Right kidney (tissue), 1 donor: ENCODE measurements around the gene SDK2.
"Not testable (repeated sequence)": the region's sequence is repeated elsewhere in the genome, so short reads cannot be mapped to it uniquely, and the experiment has no call there.

Experiments used
- DNase-seq: peaks from one replicate; pipeline ENCODE4 v3.0.0-alpha.2; 2016

The SDK2 gene

GRCh38 chr17:73478334-73478733 is 165.9 kb downstream of the SDK2 start:
- no peak for DNase-seq

DNA sequence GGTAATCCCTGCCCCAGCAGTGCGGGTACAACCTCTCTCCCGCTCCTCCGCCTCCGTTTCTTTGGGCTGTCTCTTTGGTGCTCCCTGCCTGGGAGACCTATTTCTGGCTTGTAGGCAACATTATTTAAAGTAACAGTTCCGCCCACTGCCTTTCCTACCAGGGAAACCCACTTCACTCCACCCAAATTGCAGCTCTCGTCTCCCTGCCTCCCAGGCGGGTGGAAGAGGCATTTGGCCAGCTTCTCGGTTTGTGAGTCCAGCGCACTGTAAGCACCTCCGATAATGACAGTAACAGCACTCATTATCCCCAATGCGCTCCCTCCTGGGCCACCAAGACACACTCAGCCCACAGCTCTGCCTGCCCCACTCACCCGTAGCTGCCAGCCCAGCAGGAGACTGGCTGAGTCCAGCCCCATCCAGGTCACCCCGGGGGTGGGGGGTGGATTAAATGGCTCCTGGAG is 167.3 kb downstream of the SDK2 start:
- no peak for DNase-seq

DNA sequence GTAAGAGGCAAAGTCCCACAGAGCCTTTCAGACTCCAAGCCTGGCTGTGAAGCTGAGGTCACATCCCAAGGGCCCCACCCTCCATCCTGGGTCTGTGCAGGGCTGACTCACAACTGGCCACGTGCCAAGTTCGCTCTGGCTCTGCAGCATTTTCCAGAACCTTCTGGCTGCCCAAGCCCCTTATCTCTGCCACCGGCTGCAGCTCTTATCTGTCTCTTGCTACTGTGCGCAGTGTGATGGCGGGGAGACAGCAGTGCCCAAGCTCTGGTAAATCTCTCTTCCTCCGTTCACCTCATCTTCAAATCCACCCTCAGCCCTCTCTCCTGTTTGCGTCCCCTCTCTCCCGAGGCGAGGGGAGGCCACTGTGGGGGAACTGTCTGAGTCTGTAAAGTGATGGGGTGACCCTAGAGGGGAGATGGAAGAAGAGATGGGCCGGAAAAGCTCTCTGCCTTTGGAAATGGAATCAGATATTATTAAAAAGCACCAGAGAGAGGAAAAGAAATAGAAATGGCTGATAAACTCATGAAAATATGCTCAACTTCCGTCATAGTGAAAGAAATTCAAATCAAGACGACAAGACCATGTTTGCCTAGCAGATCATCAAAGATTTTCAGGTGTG is 169.8 kb downstream of the SDK2 start:
- DNase-seq, result no peak

GRCh38 chr17:73472715-73473114 is 171.5 kb downstream of the SDK2 start:
- DNase-seq, result not testable (repeated sequence)

DNA sequence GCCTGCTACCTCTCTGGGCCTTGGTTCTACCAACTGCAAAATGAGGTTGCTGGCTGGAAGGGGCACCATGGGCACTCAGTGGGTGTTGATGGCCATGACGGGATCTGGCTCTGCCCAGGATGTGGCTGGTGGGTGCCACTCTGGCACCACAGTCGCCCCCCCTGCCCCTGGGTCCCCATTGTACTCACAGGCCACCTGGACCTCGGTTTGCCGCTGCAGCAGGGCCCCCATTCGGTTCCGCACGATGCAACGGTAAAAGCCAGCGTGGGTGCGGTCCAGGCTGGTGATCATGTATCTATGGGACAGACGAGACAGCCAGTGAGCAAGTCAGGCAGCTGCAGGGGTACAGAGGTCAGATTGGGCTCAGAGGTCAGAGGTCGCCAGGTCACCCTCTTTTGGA is 172.3 kb downstream of the SDK2 start:
- no peak for DNase-seq

- no peak for DNase-seq
Observed at GRCh38 chr17:73470316-73470826, 173.9 kb downstream of the SDK2 start.

DNA sequence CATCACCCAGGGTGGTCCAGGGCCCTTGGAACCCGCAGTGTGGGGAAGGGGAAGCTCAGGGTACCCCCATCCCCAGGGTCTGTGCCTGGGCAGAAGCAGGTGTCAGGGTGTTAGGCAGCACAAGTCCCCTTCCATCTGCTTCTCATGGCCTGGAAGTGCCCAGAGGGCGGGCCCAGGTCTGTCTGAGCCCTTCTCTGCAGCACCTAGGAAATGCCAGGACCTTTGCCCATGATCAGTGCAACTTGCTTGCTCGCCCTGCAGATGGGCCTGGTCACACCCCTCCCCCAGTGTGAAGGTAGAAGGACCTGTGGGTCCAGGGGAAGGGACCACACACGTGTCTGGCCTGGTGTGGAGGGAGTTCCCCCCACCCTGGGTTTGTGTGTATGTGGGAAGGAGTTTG is 174.9 kb downstream of the SDK2 start:
- DNase-seq, result no peak

GRCh38 chr17:73468221-73468620 is 176.0 kb downstream of the SDK2 start:
- no peak for DNase-seq

DNA sequence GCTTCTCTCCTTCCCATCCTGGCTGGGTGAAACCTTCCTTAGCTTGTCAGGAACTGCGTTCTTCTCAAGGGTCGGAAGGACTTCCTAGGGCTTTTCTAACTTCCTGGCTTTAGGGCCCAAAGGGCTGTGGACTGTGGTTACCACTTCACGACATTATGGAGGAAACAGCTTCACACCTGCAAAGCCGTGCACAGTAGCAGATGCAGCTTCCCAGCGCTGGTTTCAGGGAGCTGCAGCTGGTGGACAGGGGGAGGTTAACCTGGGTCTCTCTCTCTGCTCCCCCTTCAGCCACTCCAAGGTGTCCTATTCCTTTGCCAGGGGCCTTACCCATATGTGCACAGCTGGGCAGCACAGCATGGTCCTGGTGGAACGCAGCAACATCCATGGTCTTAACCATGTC is 176.6 kb downstream of the SDK2 start:
- no peak for DNase-seq

- DNase-seq, result no peak
Observed at GRCh38 chr17:73466704-73467433, 177.4 kb downstream of the SDK2 start.

- DNase-seq, result no peak
Observed at GRCh38 chr17:73465953-73466230, 178.4 kb downstream of the SDK2 start.

DNA sequence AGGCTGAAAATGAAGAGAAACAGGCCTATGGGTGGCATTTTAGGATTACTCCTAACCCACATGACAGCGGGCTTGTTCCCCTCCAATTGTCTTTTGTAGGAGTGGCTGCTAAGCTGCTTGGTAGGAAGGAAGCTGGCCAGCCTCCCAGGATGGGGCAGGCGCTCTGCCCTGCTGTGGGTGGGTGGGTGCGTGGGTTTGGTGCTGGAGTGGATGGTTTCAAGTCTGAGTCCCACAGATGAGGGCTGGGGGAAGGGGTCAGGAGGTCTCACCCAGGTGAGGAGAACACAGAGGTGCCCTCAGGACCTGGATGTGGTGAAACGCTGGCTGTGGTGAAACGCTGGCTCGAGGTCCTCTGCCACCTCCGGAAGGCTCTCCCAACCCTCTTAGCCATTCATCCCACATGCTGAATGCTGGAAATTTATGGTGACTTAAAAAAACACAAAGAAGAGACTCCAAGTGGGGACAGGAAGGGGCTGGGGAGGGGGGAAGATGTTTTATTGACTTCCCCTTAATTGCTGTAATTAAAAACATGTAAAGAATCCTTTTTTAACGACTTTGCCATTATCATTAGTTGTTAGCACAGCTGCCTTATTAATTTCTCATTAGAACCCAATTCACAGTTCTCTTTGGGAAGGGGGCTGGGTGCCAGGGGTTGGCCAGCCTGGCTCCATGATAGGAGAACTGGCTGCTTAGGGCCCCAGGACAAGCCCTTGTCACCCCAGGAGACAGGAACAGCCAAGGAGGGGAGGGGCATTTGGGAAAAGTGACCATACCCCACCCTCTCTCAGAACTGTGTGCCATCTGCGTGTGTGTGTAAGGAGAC is 178.9 kb downstream of the SDK2 start:
- no peak for DNase-seq

DNA sequence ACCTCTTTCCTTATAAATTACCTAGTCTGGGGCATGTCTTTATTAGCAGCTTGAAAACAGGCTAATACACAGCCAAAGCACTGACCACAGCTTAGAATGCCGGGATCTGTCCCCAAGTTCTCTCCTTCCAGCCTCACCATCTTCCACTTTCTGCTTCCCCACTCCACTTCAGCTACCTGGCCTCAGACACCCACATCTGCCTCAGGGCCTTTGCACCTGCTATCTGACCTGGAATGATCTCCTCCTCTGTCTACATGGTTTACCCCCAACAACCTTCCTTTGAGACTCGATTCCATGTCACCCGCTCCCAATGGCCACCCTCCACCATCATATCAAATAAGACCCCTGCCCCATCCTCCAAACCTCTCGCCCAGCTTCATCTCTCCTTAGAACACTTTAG is 179.8 kb downstream of the SDK2 start:
- no peak for DNase-seq

GRCh38 chr17:73463821-73464220 is 180.4 kb downstream of the SDK2 start:
- no peak for DNase-seq

GRCh38 chr17:73462823-73463222 is 181.4 kb downstream of the SDK2 start:
- no peak for DNase-seq

- DNase-seq, result no peak
Observed at GRCh38 chr17:73459980-73460379, 184.3 kb downstream of the SDK2 start.

DNA sequence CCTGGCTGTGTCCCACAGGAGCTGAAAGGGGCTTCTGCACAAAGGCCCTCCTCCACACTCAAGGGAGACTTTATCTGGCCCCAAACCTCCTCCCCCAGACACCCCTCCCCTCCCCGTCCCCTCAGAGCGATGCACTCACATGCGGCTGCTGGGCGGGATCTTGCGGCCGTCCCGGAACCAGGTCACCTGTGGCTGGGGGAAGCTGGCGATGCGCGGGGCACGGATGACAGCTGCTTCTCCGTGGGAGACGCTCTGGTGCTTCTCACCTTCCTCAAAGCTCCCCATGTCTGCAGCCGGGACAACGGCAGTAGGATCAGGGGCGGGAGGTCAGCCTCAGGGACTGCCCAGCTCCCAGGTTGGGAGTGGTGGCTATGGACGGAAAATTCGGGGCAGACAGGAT is 188.5 kb downstream of the SDK2 start:
- no peak for DNase-seq

DNA sequence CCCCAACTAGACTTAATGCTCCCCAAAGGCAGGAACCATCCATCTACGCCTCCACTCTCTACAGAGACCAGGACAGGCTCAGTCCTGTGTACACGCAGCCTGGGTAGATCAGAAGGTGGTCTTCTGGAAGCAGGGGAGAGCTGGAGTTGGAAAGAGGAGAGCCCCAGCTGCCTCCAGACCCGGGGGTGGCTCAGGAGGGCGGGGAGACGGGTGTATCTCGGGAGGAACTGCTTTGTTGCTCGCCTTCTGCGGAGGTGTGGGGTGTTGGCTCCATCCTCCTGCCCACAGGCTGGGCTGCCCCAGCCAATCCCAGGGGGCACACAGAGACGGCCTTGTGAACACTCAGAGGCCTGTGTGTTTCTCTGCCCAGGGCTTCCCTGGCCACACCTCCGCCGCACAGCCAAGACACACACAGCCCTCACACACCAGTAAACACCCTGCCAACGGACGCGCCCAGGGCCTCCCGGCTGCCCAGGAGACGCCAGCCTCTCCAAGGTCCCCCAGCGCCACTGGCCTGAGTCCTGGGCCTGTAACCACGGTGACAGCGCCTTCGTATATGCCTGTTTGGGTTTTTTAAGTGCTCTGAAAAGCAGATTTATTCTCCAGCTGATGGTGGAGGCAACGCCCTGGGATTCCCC is 189.1 kb downstream of the SDK2 start:
- peak; percentile 27 for DNase-seq

DNA sequence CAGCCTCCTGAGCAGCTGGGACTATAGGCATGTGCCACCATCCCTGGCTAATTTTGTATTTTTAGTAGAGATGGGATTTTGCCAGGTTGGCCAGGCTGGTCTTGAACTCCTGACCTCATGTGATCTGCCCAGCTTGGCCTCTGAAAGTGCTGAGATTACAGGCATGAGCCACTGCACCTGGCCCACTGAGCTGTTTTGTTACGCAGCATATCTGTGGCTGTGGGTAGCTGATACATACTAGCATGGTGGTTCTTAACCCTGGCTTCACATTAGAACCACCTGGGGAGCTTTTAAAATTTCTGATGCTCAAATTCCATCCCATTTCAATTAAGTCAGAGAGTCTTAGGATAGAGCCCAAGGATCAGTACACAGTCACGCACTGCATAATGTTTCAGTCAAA is 190.8 kb downstream of the SDK2 start:
- DNase-seq, result not testable (repeated sequence)

DNA sequence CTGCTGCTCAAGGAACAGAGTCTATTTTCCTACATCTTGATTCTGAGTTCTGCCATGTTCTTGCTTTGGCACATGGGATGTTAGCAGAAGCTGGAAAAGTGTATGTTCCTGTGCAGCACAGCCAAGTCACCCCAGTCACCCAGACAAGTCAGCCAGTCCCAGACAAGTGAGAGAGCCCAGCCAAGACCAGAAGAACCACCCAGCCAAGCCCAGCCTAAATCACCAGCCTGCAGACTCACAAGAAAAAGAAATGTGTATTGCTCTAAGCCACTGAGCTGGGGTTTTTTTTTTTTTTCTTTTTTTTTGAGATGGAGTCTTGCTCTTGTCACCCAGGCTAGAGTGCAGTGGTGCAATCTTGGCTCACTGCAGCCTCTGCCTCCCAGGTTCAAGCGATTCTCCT is 191.2 kb downstream of the SDK2 start:
- DNase-seq, result no peak

- no peak for DNase-seq
Observed at GRCh38 chr17:73452009-73452408, 192.2 kb downstream of the SDK2 start.

GRCh38 chr17:73447319-73447718 is 196.9 kb downstream of the SDK2 start:
- no peak for DNase-seq

DNA sequence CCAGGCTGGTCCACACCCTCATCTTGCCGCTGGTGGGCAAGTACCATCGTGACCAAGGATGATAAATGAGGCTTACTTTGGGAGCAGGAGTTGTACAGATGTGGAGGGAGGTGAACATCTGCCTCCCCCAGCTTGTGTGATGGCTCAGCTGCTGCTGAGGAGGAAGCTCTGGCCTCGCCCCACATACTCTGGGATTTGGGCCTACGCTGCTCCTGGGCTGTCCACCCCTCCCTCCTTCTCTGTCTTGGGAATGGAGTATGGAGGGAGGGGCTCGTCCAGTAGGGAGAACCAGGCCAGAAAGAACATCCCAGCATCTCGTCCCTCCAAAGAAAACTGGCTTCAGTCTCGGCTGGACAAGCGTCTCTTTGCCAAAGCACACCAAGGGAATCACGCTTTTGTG is 197.6 kb downstream of the SDK2 start:
- no peak for DNase-seq
